ENCODE results near the gene POU3F3. TPM values are rescaled to one million over a fixed set of nuclear protein-coding genes. Genes with fewer than 3 reads are reported as not detected.

The POU3F3 gene
- total RNA-seq, 1 donor from 2014 or later = not detected

- no peak for DNase-seq (ENCODE audit: low read depth)
Measured at GRCh38 chr2:104859766-104860450, 6.0 kb downstream of the POU3F3 start.

- no peak for DNase-seq (ENCODE audit: low read depth)
Measured at GRCh38 chr2:104860451-104860790, 6.5 kb downstream of the POU3F3 start.

- no peak for DNase-seq (ENCODE audit: low read depth)
Measured at GRCh38 chr2:104861351-104862057, 7.6 kb downstream of the POU3F3 start.

GRCh38 chr2:104862058-104862941 lies 8.4 kb downstream of the POU3F3 start:
- DNase-seq (ENCODE audit: low read depth) = no peak

- no peak for DNase-seq (ENCODE audit: low read depth)
Measured at GRCh38 chr2:104863146-104863467, 9.2 kb downstream of the POU3F3 start.

DNA sequence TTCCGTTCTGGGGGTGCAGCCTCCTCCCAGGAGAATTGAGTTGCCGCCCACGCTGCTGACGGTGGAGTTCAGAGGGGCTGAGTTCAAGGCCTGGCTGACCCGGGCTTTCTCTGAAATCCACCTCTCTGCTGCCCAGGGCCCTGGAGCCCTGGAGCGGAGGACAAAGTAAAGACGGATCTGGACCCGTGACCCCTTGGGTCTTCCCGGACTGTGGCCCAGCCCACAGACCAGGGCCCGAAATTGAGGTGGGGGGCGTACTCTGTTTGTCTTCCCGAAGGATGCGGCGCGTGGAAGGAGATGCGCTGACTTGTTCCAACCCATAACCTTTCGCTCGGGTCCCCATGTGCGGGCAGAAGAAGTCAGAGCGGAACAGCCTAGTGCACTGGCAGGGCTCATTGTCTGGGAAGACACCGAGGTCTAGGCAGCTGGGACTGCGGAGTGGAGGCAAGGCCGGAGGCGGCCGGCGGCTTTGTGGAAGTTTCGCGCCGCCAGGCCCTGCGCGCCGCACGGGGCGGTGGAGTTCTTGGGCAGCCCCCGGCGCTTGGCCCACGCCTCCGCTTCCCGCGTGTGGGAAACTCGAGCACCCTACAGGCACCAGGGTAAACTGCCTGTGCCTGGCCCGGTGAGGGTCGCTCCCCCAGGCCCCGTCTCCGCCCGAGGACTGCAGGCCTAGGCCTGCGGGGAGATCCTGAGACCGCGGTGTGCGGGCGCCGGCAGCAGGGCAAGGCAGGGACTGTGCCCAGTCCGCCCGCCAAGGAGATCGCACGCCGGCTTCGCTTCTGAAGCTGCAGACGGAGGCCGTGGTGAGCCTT lies 9.8 kb downstream of the POU3F3 start:
- no peak for DNase-seq (ENCODE audit: low read depth)

DNA sequence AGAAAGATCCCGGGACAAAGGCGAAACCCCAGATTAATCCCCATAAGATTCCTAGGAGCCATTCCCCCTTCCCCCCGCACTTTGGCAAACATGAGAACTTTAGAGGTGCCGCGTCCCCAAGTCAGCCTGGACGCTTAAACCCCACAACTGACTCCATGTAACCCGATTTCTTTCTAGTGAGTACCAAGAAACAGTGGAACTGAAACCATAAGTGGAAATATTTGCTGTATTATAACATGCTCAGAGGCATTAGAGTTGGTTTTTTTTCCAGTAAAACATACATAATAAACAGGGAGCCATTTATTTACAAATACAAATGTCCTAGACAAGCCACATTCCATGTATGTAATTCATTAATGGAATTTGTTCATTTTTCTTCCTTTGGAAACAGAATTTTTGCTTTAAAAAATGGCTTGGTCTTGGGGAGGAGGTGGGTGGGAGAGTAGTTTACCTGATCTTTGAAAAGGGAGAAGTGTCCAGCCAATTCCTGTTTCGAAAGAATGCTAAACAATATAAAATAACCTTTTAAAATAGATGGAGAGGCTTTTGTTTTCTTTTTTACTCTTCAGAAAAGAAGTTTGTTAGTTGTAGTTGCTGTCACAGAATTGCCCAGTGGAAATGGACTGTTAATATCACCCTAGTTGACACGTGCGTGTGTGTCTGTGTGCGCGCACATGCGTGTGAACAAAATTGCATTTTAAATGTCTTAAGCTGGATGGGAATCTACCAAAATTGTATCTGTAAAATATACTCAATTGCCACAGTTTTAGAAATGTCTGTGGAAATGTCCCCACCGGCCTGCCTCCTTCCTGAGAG lies 10.6 kb downstream of the POU3F3 start:
- DNase-seq (ENCODE audit: low read depth) = no peak

DNA sequence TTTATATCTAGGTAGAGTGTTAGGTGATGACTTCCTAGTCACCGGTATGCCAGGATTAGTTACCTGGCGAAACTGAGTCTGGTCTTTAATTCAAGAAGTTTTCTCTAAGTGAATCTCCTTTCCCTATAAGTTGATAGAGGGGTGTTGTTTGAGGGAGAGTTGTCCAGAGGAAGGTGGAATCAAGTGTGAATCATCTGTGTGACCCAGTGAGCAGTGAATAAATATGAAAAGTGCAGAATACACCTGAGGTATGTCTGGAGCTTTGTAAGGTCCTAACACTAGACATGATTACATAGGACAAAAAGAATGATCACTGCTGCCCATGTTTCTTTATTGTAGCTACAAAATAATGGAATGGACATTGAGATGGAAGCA lies 11.2 kb downstream of the POU3F3 start:
- DNase-seq (ENCODE audit: low read depth) = no peak

- DNase-seq (ENCODE audit: low read depth) = no peak
Measured at GRCh38 chr2:104866122-104866864, 12.4 kb downstream of the POU3F3 start.

GRCh38 chr2:104866883-104867812 lies 13.2 kb downstream of the POU3F3 start:
- no peak for DNase-seq (ENCODE audit: low read depth)

- DNase-seq (ENCODE audit: low read depth) = no peak
Measured at GRCh38 chr2:104867813-104868504, 14.0 kb downstream of the POU3F3 start.

DNA sequence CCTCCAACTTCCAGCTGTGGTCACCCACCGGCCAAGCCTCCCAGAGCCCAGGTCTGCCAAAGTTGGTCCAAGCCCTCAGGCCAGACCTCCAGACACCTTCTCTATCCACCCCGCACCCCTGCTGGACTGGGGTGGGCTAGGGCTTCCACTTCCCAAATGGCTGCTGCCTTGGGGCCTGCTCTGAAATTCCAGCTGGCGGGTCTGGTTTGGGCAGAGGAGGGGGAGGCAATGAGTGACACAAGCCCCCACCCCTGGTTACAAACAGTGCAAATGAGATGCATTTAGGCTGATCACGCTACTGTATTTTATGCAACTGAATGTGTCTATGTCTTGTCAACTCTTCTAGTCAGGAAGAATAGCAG lies 14.6 kb downstream of the POU3F3 start:
- DNase-seq (ENCODE audit: low read depth) = no peak

- no peak for DNase-seq (ENCODE audit: low read depth)
Measured at GRCh38 chr2:104870100-104870975, 16.4 kb downstream of the POU3F3 start.

DNA sequence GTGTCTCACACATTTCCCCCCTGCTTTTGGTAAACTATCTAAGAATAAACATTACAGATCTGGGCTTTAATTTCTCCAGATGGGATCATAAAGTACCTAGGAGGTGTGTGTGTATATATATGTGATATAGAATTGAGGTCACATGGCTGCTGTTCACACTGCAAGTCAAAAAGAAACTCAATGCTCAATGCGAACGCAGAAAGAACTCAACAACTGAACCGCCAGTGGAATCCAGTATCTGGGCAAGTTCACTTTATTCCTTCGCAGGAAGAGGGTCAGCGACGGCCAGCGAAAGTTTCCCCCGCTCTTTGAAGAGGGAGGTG lies 17.7 kb downstream of the POU3F3 start:
- no peak for DNase-seq (ENCODE audit: low read depth)

DNA sequence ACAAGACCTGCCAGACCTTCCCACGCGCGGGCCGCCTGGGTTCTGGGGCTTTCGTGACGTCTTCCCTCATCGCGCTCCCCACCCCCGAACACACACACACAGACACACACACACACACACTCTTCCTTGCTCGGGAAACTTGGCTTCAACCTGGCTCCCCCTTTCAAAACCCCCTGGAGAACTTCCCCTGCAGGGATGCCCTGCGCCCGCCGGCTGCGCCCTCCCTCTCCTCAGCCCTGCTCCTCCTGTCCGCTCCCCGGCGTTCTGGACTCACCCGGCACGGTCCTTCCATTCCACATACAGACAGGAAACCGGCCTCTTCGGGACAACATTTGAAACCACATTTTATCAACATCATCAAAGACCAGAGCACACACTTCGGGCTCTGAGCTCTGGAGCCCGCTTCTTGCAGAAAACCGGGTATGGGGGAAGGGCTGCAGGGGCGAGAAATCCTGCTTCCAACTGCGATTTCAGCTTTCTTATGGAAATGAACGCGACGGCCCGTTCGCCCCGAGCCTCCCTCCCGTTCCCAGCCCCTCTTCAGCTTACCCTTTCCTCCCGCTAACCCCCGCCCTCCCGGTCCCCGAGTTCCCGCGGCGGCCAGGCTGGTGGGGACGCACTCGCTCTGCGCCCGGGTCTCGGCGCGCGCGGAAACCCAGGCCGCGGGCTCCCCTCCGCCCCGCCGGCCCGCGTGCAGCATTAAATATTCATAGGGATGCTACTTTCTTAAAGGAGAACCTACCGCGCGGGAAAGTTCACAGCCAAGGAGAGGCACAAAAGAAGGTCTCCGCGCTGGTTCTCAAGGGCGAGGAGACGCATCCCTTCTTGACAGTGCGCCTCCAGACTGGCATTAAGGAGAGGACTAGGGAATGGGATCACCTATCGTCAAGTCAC lies 18.3 kb downstream of the POU3F3 start:
- no peak for DNase-seq (ENCODE audit: low read depth)
